GM18502 (cell line): ENCODE data around the gene FCHO2.

Experiments used
- ATAC-seq: cut with Tn5 transposase; IDR thresholded peaks from one replicate; pipeline ENCODE4 v1.9.1; 2021; ENCODE audit warnings: mild to moderate bottlenecking; ENCODE audit not compliant: unreplicated experiment, poor library complexity

The FCHO2 gene

DNA sequence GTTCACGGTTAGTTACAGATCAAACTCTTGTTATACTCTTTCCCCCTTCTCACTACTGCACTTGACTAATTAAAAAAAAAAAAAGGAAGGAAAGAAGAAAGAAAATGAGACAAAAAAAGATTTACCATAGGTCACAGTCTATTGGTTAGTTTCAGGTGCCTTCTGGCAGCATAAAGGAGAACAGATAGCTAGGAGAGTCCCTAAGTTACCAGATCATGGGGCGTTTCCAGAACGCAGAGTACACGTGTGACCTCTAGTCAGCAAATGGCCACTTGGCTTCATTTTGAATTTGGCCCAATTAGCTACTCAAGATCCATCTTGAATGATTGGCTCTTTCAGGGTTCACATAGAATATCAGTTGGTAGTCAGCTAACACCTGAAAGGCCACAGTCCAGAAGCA is 144.3 kb downstream of the FCHO2 start:
- no peak for ATAC-seq

DNA sequence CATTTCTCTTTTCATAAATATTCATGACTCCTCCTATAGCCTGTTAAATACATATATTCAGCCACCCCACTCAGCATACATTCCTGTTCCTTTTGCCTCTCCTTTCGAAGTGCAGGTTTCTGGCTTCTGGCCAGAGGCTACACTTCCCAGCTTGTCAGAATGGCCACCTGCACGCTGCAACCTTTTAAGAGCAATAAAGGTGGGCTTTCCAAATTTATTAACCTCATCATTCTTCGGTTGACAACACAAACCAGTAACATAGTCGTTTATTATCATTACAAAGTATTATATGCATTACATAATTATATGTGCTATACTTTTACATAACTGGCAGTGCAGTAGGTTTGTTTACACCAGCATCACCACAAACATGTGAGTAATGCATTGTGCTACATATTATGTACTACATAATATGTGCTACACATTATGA is 148.0 kb downstream of the FCHO2 start:
- no peak for ATAC-seq

DNA sequence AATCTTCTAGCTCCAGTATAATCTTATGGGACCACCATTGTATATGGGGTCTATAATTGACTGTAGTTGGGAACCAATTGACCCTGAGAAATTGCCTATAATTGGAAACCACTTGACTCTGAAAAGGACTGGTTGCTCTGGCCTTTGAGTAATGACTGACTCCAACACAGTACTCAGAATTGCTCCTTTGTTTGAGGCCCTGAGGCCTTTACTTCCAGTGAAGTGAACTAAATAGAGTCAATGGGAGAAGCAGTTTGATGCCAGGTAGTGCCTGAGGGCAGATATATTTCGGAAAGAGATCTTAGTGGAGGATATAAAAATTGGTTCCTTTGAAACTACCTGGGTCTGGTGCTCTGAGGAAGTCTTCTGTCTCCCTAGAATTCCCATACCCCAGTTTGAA is 148.5 kb downstream of the FCHO2 start:
- ATAC-seq = no peak

DNA sequence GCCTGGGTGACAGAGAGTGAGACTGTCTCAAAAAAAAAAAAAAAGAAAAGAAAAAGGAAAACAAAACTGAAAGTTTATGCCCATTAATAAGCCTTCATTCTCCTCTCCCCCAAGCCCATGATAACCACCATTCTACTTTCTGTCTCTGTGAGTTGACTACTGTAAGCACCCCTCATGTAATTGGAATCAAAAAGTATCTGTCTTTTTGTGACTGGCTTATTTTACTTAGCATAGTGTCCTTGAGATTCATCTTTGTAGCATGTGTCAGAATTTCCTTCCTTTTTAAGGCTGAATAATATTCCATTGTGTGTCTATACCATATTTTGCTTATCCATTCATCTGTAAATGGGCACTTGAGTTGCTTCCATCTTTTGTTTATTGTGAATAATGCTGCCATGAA is 150.5 kb downstream of the FCHO2 start:
- no peak for ATAC-seq

DNA sequence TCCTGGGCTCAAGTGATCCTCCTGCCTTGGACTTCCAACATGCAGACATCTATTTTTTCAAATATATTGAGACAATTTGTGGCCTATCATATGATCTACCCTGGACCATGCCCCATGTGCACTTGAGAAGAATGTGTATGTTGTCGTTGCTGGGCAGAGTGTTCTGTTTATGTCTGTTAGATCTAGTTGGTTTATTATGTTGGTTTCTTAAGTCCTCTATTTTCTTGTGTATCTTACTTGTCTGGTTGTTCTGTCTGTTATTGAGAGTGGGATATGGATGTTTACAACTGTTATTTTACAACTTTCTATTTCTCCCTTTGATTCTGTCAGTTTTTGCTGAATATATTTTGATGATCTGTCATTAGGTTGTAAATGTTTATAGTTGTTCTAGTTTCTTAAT is 154.3 kb downstream of the FCHO2 start:
- ATAC-seq = no peak

DNA sequence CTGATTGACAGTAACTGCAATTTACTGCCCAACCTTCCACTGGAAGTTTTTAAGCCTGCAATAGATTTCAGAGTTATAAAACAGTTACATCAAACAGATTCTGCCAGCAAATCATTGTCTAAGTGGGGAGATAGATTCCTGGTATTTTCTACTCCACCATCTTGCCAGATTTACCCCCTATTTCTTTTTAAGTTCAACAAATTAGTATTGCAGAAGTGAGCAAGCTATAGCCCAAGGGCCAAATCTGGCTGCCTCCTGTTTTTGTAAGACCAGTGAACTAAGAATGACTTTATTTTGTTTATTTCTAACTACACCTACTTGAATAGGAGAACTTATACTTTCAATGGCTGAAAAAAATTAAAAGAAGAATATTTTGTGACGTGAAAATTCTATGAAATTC is 155.7 kb downstream of the FCHO2 start:
- ATAC-seq = no peak

DNA sequence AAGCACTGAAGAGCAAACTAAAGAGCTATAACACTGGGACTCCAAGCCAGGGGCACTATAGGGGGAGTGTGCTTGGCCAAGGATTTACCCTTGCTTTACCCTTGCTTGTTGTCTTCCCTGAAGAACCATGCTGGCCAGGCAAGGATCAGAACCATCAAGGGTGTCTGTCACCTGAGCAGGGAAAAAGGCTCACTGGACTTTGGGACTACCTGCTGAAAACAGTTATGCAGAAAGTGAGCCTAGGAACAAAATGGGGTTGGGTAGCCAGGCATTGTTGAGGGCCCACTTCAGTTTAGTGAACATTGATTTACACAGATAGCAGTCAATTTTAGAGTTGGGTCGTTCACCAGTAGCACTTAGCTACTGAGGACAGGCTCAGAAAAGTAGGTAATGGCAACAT is 156.5 kb downstream of the FCHO2 start:
- no peak for ATAC-seq

DNA sequence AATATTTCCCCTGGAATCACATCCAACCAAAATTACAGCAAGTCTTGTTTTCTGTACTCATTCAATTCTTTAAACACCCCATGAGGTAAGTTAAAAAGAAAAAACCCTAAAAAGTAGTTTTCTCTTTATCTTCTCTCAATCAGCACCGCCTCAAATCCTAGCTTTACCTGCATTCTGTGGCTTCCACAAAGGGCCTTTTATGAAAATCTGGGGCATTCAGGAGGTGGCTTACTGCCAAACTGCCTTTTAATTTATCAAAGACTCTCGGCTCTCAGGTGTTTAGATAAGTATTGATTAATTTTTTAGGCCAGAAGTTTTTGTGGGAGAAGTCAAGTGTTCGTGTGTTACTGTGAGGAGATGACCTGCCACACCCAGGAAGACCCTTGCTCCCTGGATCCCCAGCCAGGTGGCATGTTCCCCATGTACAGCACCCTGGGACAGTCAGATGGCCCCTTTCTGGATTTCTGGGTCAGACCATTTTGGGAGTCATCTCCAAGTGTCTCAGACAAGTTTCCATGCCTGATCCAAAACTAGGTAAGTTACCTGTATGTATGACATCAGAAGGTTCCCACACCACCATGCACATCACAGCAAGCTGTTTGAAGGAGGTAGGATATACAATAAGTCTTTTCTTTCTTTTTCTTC is 158.3 kb downstream of the FCHO2 start:
- no peak for ATAC-seq

DNA sequence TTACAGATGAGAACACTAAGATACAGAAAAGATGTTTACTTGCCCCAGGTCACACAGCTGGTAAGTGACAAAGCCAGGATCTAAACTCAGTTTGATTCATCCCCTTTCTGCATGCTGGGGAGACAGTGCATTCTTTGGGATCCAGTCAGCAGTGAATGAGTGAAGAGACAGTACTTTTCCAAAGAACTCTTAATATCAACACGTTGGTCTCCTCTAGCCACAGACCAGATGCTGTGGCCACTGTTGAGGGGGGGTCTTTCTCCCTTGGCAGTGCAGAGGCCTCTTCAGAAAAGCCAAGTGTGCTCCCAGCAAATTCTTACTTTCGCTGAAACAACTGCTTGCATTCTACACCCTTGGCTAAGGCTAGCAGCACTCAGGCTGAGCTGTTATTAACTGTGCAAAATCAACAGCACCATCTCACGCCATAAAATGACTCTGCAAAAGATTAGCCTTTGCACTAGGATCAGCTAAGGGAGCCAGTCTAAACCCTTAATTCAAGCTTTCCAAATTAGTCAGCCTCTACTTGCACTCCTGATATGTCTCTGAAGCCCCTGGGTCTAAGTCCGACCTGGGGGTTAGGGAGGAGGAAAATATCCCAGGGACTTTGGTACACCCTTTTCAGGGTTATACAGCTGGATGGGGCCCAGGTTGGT is 159.7 kb downstream of the FCHO2 start:
- no peak for ATAC-seq

DNA sequence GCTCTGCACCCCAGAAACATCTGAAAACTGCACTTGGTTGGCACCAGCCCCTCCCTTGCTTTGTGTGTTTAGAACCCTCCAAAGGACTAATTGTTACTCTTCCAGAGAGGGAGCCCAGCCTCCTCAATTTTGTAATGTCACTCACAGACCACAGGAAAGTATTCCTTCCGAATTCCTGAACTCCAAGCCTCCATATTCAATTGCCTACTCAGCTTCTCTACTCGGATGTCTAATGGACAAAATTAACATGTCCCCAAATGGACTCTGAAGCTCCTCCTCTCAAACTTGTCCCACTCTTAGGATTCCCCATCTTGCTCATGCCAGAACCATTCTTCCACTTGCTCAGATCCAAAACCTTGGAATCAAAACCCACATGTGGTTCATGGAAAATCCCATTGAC is 160.7 kb downstream of the FCHO2 start:
- no peak for ATAC-seq

DNA sequence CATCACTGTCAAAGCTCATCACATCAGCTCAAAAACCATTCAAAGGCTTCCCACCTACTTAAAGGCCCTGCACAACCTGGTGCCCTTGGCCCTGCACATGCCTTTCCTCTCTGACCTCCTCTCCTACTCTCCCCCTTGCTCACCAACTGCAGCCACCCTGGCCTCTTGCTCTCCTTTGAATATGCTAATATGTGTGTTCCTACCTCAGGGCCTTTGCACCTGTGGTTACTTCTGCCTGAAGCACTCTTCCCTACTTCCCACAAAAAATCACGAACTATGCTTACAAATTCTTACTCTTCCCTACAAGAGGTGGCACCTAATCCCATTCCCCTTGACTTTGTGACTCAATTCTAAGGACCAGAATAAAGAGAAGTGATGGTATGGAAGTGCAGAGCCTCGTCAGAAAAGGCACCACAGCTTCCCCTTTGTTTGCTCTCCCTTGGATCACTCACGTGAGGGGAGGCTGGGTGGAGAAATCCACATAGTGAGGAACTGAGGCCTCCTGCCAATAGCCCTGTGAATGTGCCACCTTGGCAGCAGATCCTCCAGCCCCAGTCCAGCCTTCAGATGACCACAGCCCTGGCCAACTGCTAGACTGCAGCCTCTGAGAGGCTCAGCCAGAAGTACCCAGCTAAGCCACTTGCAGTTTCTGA is 161.4 kb downstream of the FCHO2 start:
- no peak for ATAC-seq

DNA sequence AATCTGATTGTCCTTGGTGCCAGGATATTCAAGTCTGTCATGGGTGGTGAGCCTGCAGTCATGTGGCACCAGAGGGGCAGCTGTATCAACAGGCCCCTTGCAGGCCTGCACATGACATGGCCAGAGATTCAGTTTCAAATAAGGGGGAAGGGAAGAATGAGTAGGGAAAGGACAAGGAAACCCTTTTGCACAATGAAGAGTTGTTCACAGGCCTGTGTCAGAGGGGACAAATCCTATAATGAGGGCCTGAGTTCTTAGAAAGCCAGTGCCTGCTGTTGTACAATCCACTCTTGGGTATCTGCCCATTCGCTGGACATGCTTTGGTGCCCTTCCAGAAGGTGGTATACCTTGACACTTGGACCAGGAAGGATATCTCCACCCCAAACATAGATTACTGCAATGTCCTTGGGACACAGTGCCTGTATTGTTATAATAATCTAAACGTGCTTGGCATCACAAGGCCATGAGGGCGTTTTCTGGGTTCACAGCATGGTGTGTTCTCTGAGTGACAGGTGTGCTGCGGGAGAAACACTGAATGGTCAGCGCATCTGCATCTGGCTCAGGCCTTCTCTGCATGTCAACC is 162.6 kb downstream of the FCHO2 start:
- no peak for ATAC-seq

DNA sequence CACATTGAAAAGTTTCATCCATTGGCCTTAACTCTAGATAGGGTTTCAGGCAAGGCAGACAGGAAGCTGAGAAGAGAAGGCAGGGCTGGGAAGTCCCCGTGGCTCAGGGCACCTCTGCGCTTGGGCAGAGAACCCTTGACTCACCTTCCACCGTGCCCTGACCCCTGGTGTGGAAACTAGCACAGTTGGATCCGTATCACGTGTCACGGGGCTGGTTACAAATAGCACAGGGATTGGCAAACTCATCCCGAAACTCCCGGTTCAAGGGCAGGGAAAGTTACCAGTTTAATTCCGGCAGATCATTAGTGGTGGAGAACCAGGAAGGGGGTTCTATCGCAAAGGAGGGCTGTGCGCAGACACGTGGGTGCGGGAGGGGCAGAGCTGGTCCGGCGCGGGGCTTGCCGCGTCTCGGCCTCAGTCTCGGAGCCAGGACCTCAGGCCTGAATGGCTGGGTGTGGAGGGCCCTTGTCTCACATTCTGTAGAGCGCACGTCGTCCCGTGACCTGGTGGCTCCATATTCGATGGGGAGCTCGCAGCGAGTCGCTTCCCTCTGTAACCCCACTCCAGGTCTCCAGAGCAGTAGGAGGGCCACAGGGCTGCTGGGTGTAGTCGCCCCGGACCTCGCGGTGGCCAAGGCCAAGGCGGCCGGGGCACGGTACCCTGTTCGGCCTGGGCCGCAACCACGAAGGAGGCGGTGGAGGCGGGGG is 163.8 kb downstream of the FCHO2 start:
- no peak for ATAC-seq

DNA sequence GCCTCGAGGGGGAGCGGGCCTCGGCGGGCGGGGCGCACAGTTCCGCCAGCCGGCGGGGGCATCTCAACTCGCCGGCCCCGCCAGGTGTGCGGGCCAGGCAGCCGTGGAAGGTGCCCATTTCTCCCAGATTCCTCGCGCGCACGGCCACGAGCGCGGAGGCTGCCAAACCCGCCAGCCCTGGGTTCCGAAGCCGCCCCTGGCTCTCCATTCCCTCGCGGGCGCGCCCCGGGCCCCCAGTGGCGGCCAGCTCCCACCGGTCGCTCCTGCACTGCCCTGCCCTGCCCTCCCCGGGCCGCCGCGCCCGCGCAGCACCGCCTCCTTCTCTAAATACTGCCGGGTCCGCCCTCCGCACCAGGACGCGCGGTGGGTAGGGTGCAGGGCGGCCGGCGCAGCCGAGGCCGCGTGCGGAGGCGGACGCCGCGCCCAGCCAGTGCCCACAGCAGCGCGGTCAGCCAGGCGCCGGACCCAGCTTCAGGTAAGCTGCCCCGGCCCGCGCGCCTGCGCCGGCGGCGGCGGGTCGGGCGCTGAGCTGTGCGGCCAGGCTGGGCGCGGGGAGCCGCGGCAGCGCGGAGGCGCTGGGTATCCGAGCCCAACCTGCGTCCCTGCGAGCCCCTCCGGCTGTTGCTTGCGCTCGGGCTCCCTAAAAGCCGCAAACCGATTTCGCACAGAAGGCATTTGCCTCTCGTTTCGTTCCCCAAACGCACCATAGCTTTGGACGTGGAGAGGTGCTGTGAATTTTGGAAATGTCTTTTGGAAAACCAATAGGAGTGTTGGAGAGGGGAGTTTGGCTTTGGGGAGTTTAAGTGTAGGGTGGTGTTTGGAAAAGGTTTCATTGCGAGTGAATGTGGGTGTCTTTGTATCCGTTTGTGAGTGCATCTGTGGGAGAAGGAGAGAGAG is 164.6 kb downstream of the FCHO2 start, which contains the start of gene TMEM171:
Gene TMEM171 (plus strand): TSS at position 354 of the 897 bp plus-strand sequence. CDS start 2,799 bp downstream, outside the sequence.
- ATAC-seq = no peak

DNA sequence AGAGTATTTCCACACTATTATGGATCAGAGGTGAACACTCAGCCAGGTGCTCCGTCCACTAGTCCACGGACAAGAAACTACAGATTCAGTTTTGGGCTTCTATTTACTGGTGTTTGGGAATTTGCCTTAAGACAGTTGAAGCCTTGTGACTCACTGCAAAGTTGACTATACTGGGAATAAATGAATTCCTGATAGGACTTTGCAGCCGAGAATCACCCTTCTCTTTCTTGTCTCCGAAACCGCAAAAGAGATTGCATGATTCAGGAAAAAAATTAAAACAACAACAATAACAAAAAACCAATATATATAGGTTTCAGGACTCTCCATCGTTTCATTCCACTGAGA is 165.2 kb downstream of the FCHO2 start:
- no peak for ATAC-seq

DNA sequence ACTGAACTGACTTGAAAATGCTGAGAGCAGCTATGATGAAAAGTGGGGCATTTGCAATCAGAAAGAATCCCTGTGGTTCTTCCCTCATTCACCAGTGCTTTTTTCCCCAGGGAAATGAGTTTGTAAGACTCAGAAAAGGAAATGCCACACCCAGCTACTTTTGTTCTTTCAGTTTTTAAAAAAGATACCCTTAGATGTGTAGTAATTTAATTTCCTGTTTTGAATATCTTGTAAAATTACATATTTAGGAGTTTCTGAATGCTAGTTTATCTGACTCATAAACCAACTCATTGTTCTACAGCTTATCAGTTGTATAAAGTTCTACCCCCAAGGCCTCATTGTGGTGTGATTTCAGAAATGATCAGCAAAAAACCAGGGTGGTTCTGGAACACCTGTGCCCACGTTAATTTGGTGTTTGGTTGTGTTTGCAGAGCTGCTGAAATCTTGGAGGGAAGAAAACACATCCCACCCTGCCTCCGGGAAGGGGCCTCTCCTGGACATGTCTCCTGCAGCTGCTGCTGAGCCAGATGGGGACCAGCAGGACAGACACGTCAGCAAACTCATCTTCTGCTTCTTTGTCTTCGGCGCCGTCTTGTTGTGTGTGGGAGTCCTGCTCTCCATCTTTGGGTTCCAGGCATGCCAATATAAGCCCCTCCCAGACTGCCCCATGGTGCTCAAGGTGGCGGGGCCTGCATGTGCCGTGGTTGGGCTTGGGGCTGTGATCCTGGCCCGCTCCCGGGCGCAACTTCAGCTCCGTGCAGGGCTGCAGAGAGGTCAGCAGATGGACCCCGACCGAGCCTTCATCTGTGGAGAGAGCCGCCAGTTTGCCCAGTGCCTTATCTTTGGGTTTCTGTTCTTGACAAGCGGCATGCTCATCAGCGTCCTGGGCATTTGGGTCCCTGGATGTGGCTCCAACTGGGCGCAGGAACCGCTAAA is 167.3 kb downstream of the FCHO2 start:
- ATAC-seq = no peak

DNA sequence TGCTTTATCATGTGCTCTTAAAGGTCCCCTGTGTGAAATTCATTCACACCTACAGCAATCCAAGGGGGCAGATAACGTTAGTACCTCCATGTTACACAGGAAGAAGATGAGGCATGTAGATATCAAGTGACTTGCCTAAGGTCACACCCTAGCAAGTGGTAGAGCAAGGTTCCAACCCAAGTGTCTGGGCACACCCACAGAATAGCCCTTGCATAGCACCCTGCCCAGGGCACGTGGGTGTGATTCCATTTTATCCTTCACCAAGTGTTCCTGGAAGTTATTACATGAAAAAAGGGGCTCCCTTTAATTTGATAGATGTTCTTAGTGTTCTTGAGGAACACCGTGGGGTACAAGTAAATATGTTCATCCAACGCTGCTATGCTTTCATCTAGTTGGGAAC is 169.4 kb downstream of the FCHO2 start:
- ATAC-seq = no peak

DNA sequence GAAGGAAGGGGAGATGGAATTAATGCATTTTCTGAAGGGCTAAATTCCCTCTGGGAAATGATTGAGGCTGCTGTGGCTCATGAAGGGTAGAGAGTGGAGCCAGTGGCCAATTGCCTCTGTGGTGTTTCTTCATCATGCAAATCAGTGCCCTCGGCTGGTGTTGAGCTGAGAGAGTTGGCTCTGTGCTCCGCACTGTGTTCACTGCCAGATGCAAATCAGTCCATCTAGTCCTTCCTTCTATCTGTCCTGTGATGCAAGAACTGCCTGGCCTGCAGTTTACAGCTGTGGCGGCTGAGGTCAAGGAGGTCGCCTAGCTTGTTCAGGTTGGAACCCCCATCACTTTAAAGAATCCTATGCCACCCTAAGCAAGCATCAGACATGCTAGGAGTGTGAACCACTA is 170.5 kb downstream of the FCHO2 start:
- no peak for ATAC-seq

DNA sequence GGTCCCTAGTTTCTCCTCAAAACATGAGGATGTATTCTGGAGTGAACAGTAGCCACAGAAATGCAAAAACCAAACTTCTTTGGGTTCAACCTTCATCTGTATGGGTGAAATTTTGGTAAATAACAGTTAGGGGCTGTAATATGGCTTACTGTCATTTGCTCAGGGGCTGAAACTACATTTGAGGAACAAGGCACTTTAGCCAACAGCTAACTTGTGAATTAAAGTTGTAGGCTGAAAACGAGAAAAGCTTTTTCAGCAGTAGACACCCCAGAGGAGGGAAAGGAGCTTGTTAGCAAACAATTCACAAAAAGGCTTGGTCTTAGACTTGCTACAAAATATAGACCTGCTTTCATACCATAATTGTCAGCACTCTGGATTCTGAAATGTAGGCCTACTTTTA is 171.1 kb downstream of the FCHO2 start:
- ATAC-seq = no peak
